Activated T-cell treated with anti-CD3 and anti-CD28 coated beads for 1 hour (primary cell): ENCODE measurements around the gene NANOS1.
"Not testable (repeated sequence)": the region's sequence is repeated elsewhere in the genome, so short reads cannot be mapped to it uniquely, and the experiment has no call there.

Experiments
- DNase-seq: peaks from one replicate; pipeline ENCODE4 v3.0.0-alpha.2; 2020; ENCODE audit warnings: low read depth

The NANOS1 gene

GRCh38 chr10:119020627-119020946 lies 8.9 kb upstream of the NANOS1 start:
- DNase-seq: no peak

GRCh38 chr10:119022846-119023552 lies 6.5 kb upstream of the NANOS1 start:
- DNase-seq: no peak

- no peak for DNase-seq
Observed at GRCh38 chr10:119023553-119023868, 6.0 kb upstream of the NANOS1 start.

- no peak for DNase-seq
Observed at GRCh38 chr10:119024882-119025281, 4.6 kb upstream of the NANOS1 start.

- no peak for DNase-seq
Observed at GRCh38 chr10:119025336-119025735, 4.2 kb upstream of the NANOS1 start.

GRCh38 chr10:119025776-119026175 lies 3.7 kb upstream of the NANOS1 start:
- DNase-seq: no peak

GRCh38 chr10:119026301-119027110 lies 3.0 kb upstream of the NANOS1 start:
- DNase-seq: no peak

- not testable (repeated sequence) for DNase-seq
Observed at GRCh38 chr10:119028445-119028899, 1.0 kb upstream of the NANOS1 start.

GRCh38 chr10:119028900-119029612 lies 458 bp upstream of the NANOS1 start:
- DNase-seq: peak; percentile 70

- peak; percentile 28 for DNase-seq
Observed at GRCh38 chr10:119030421-119031250, 1.1 kb downstream of the NANOS1 start.

- DNase-seq: no peak
Observed at GRCh38 chr10:119031496-119032059, 2.1 kb downstream of the NANOS1 start.

GRCh38 chr10:119039161-119039560 lies 9.6 kb downstream of the NANOS1 start:
- DNase-seq: no peak

- DNase-seq: no peak
Observed at GRCh38 chr10:119041326-119041725, 11.8 kb downstream of the NANOS1 start.

- DNase-seq: no peak
Observed at GRCh38 chr10:119042169-119042568, 12.7 kb downstream of the NANOS1 start.

GRCh38 chr10:119045561-119045960 lies 16.0 kb downstream of the NANOS1 start:
- DNase-seq: no peak

GRCh38 chr10:119049361-119049760 lies 19.8 kb downstream of the NANOS1 start:
- no peak for DNase-seq

- DNase-seq: no peak
Observed at GRCh38 chr10:119049777-119050176, 20.3 kb downstream of the NANOS1 start.

- DNase-seq: no peak
Observed at GRCh38 chr10:119051775-119052174, 22.3 kb downstream of the NANOS1 start.

- no peak for DNase-seq
Observed at GRCh38 chr10:119055472-119055871, 26.0 kb downstream of the NANOS1 start.

- no peak for DNase-seq
Observed at GRCh38 chr10:119058010-119058409, 28.5 kb downstream of the NANOS1 start.

GRCh38 chr10:119059557-119059956 lies 30.0 kb downstream of the NANOS1 start:
- no peak for DNase-seq

- DNase-seq: no peak
Observed at GRCh38 chr10:119060107-119060506, 30.6 kb downstream of the NANOS1 start.
